Liver (tissue), 3 donors: ENCODE measurements around the gene ASIC4.

ENCODE experiments used
- EGR1 ChIP-seq, 2 donors: IDR thresholded peaks; 2 replicates each; pipeline ENCODE4 v1.6.1; 2016 to 2018; ENCODE audit warnings: antibody characterized with exemption in 2 of 2, low read depth in 2 of 2
- YY1 ChIP-seq: IDR thresholded peaks from 2 replicates; pipeline ENCODE4 v1.6.1; 2016; ENCODE audit warnings: antibody characterized with exemption, mild to moderate bottlenecking
- TF ChIP-seq, protein P1 (sequence below): fragments of 150-350 bp; IDR thresholded peaks from 2 replicates; pipeline ENCODE4 v1.5.1; 2017; ENCODE audit warnings: improper control_type of control experiment, low read depth, low read length; ENCODE audit not compliant: missing input control
- donor health status: healthy.
- donor health status: healthy.

- TF ChIP-seq, protein P1, sequence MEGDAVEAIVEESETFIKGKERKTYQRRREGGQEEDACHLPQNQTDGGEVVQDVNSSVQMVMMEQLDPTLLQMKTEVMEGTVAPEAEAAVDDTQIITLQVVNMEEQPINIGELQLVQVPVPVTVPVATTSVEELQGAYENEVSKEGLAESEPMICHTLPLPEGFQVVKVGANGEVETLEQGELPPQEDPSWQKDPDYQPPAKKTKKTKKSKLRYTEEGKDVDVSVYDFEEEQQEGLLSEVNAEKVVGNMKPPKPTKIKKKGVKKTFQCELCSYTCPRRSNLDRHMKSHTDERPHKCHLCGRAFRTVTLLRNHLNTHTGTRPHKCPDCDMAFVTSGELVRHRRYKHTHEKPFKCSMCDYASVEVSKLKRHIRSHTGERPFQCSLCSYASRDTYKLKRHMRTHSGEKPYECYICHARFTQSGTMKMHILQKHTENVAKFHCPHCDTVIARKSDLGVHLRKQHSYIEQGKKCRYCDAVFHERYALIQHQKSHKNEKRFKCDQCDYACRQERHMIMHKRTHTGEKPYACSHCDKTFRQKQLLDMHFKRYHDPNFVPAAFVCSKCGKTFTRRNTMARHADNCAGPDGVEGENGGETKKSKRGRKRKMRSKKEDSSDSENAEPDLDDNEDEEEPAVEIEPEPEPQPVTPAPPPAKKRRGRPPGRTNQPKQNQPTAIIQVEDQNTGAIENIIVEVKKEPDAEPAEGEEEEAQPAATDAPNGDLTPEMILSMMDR: no peak
- TF ChIP-seq YY1 (no peak), EGR1 (IDR thresholded peaks at IDR 0.05; ENCODE audit: low read depth in 2 of 2) (no peak)
Measured at GRCh38 chr2:219514836-219515235, 554 bp downstream of the ASIC4 start.
